Occipital lobe (tissue), 2 donors: ENCODE data around the gene NRAP. TPM values are rescaled to one million over a fixed set of nuclear protein-coding genes. Genes with fewer than 3 reads are reported as not detected.
"Not testable (repeated sequence)": the region's sequence is repeated elsewhere in the genome, so short reads cannot be mapped to it uniquely, and the experiment has no call there.

Experiments used
- DNase-seq: peaks from one replicate; lab custom pipeline; 2025; lab: John Stamatoyannopoulos, UW
- total RNA-seq: library from RNA; depleted of rRNA; stranded (reverse); fragments of >200 nt; gene quantifications from one replicate; pipeline ENCODE4 v1.2.3, GENCODE V29; 2014

The NRAP gene
- total RNA-seq, 1 donor from 2014 or later, result 0.31 TPM

- DNase-seq, result peak; percentile 4
These were observed 16.6 kb upstream of the NRAP start for GRCh38 chr10:113680190-113681111.

GRCh38 chr10:113679463-113680189 is 15.8 kb upstream of the NRAP start, which contains the start of gene CASP7:
Gene CASP7, plus strand, starts transcription at chr10:113679912. Its CDS starts 17,582 bp downstream, at chr10:113697494.
- peak; percentile 53 for DNase-seq

- DNase-seq, result no peak
These were observed 2.9 kb upstream of the NRAP start for GRCh38 chr10:113666682-113667252.

- no peak for DNase-seq
These were observed 2.0 kb upstream of the NRAP start for GRCh38 chr10:113665806-113666354.

- DNase-seq, result no peak
These were observed 1.5 kb upstream of the NRAP start for GRCh38 chr10:113665352-113665751.

GRCh38 chr10:113663142-113663541 is 699 bp downstream of the NRAP start:
- no peak for DNase-seq

- no peak for DNase-seq
These were observed 2.5 kb downstream of the NRAP start for GRCh38 chr10:113661332-113661731.

- DNase-seq, result no peak
These were observed 6.3 kb downstream of the NRAP start for GRCh38 chr10:113657544-113657943.

GRCh38 chr10:113656896-113657295 is 6.9 kb downstream of the NRAP start:
- DNase-seq, result no peak

- DNase-seq, result not testable (repeated sequence)
These were observed 11.4 kb downstream of the NRAP start for GRCh38 chr10:113652456-113652855.

- DNase-seq, result no peak
These were observed 11.9 kb downstream of the NRAP start for GRCh38 chr10:113651898-113652297.

- no peak for DNase-seq
These were observed 12.8 kb downstream of the NRAP start for GRCh38 chr10:113651021-113651420.

- no peak for DNase-seq
These were observed 13.7 kb downstream of the NRAP start for GRCh38 chr10:113650172-113650571.

- no peak for DNase-seq
These were observed 15.4 kb downstream of the NRAP start for GRCh38 chr10:113648478-113648877.

GRCh38 chr10:113647812-113648211 is 16.0 kb downstream of the NRAP start:
- DNase-seq, result no peak

GRCh38 chr10:113646336-113647201 is 17.3 kb downstream of the NRAP start:
- DNase-seq, result no peak

GRCh38 chr10:113644185-113645120 is 19.4 kb downstream of the NRAP start:
- DNase-seq, result no peak

GRCh38 chr10:113643183-113643582 is 20.7 kb downstream of the NRAP start:
- no peak for DNase-seq

GRCh38 chr10:113641702-113642101 is 22.1 kb downstream of the NRAP start:
- DNase-seq, result no peak

GRCh38 chr10:113639966-113640365 is 23.9 kb downstream of the NRAP start:
- no peak for DNase-seq
